BJ (cell line): ENCODE results near the gene RFX4. TPM values are rescaled to one million over a fixed set of nuclear protein-coding genes. Genes with fewer than 3 reads are reported as not detected.
"Not testable (repeated sequence)": the region's sequence is repeated elsewhere in the genome, so short reads cannot be mapped to it uniquely, and the experiment has no call there.

Experiments used
- CTCF ChIA-PET: fragments of 350-600 bp; formaldehyde crosslinking; extraction: SDS; loops from one replicate; lab custom pipeline; 2021; ENCODE audit warnings: antibody characterized with exemption, inconsistent platforms; lab: Yijun Ruan, JAX
- POLR2A ChIA-PET: fragments of 300-600 bp; sonication (Branson Sonifier 250); formaldehyde crosslinking; extraction: SDS; loops from one replicate; lab custom pipeline; 2021; ENCODE audit warnings: antibody characterized with exemption; lab: Charles Lee
- DNase-seq: peaks from one replicate; pipeline ENCODE4 v3.0.0-alpha.2; 2011; ENCODE audit warnings: low read depth
- H3K27me3 ChIP-seq: 2 replicates; pipeline ENCODE4 v1.6.0; 2011; ENCODE audit warnings: low read length; ENCODE audit not compliant: control insufficient read depth, insufficient read depth
- H3K36me3 ChIP-seq: 2 replicates; pipeline ENCODE4 v1.5.1; 2011; ENCODE audit warnings: low read length; ENCODE audit not compliant: control insufficient read depth, insufficient read depth
- H3K4me3 ChIP-seq: 2 replicates; pipeline ENCODE4 v1.5.1; 2011; ENCODE audit warnings: low read depth, mild to moderate bottlenecking, control low read depth, low read length
- polyA plus RNA-seq: library from polyadenylated mRNA; depleted of rRNA; stranded (reverse); fragments of >200 nt; gene quantifications from 2 replicates; pipeline ENCODE4 v1.2.3, GENCODE V29; 2011
- TF ChIP-seq, protein P1 (sequence below): IDR thresholded peaks from 2 replicates; pipeline ENCODE4 v1.5.1; 2011; ENCODE audit warnings: low read depth, mild to moderate bottlenecking, control low read depth, inconsistent platforms, low read length, moderate library complexity; ENCODE audit not compliant: insufficient read depth

The RFX4 gene
- polyA plus RNA-seq, 1 experiment: not detected

DNA sequence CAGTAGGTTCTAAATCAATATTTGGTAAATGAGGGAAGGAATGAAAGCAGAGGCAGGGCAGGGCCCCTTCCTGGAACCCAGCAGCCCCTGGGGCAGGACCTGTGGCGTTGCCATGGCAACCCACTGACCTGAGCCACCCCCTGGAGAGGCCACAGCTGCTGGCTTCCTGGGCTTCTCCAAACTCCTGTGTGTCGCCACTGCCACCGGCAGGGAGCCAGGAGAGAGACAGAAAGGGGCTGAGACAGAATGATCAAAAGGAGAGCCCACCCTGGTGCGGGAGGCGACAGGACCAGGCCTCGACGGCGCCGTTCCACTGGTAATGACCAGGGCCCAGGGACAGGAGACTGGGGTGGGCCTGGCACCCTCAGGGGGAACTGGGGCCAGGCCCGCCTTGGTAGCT, 18.2 kb downstream of the RFX4 start:
- no peaks in the 10 kb centered on the region; the same call in none of the 2 replicates for H3K27me3 ChIP-seq
- CTCF ChIA-PET: no interaction called here

DNA sequence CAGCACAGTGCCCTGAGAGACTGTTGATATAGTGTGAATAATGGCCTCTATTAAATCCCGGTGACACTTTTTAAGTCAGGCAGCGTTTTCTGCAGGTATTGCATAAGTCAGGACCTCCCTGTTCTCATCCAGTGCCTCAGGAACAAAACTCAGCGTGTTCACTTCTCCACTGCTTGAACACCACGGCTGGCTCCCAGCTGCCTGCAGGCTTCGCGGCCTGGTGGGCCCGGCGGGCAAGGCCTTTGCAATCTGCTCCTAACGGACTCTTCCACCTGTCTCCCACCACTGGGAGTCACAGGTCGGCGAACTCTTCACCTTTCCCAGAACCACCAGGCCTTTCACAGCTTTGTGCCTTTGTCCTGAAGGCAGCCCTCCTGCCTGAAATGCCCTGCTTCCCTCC, 18.7 kb downstream of the RFX4 start:
- TF ChIP-seq, protein P1, sequence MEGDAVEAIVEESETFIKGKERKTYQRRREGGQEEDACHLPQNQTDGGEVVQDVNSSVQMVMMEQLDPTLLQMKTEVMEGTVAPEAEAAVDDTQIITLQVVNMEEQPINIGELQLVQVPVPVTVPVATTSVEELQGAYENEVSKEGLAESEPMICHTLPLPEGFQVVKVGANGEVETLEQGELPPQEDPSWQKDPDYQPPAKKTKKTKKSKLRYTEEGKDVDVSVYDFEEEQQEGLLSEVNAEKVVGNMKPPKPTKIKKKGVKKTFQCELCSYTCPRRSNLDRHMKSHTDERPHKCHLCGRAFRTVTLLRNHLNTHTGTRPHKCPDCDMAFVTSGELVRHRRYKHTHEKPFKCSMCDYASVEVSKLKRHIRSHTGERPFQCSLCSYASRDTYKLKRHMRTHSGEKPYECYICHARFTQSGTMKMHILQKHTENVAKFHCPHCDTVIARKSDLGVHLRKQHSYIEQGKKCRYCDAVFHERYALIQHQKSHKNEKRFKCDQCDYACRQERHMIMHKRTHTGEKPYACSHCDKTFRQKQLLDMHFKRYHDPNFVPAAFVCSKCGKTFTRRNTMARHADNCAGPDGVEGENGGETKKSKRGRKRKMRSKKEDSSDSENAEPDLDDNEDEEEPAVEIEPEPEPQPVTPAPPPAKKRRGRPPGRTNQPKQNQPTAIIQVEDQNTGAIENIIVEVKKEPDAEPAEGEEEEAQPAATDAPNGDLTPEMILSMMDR: no peak
- POLR2A ChIA-PET: no interaction called here
- no peak overlapping the region for H3K4me3 ChIP-seq
- no peaks in the 10 kb centered on the region; the same call in none of the 2 replicates for H3K27me3 ChIP-seq
- no peak for DNase-seq
- H3K36me3 ChIP-seq: no peaks in the 10 kb centered on the region
- CTCF ChIA-PET: no interaction called here

More for the DNA sequence above, 18.2 kb downstream of the RFX4 start:
- TF ChIP-seq, protein P1: no peak
- H3K36me3 ChIP-seq: no peaks in the 10 kb centered on the region
- POLR2A ChIA-PET: no interaction called here
- DNase-seq: no peak
- no peak overlapping the region for H3K4me3 ChIP-seq

DNA sequence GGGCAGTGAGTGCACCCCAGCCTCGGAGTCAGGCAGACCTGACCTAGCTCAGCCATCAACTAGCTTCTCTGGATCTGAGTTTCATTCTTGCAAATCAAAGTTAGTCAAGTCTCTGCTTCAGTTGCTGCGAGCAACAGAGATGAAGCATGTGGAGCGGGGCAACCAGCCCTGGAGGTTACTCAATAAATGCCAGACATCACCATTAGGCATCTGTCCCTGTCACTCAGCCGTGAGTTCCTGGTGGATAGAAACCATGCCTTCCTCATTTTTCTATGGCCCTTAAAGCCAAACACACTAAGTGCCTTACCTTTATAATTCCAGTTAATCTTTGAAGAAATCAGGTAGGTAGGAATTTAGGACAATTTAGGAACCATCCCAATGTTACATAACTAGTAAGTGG, 19.3 kb downstream of the RFX4 start:
- no peak for DNase-seq
- Histone ChIP-seq H3K4me3 (no peak overlapping the region), H3K27me3 (no peaks in the 10 kb centered on the region; the same call in none of the 2 replicates), H3K36me3 (no peaks in the 10 kb centered on the region)
- ChIA-PET POLR2A (no interaction called here), CTCF (no interaction called here)
- TF ChIP-seq, protein P1: no peak

DNA sequence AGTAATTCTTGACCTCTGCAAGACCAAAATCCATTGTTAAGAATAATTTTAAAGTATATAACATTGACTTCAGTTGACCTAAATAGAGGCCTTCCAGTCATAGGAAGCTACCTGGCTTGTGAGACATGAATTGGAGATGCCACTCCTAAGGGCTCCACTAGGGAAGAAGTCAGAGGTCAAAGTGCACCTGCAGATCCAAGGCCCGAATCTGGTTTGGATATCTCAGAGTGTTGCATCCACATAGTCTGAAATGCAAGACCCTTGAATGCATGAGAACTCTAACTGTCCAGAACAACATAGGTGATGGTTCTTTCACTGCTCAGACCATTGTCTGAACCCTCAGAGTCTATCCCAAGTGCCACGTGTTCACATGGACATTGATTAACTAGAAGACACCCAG, 22.4 kb downstream of the RFX4 start:
- CTCF ChIA-PET: no interaction called here

DNA sequence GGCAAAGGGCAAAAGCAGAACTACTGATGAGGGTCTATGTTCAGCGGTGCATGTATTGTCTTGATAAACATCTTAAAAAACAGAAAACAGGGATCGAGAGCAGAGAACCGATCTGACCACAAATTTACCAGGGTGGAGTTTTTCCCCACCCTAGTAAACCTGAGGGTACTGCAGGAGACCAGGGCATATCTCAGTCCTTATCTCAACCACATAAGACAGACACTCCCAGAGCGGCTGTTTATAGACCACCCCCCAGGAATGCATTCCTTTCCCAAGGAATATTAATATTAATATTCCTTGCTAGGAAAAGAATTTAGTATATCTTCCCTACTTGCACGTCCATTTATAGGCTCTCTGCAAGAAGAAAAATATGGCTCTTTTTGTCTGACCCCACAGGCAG, 37.8 kb downstream of the RFX4 start:
- CTCF ChIA-PET, DNase-seq, POLR2A ChIA-PET, H3K27me3 ChIP-seq, H3K36me3 ChIP-seq, H3K4me3 ChIP-seq: not testable (repeated sequence)

More for the DNA sequence above, 22.4 kb downstream of the RFX4 start:
- Histone ChIP-seq H3K4me3 (no peak overlapping the region), H3K36me3 (no peaks in the 10 kb centered on the region), H3K27me3 (peaks cover 1% of the 10 kb centered on the region)
- no peak for DNase-seq
- TF ChIP-seq, protein P1: no peak
- POLR2A ChIA-PET: no interaction called here

DNA sequence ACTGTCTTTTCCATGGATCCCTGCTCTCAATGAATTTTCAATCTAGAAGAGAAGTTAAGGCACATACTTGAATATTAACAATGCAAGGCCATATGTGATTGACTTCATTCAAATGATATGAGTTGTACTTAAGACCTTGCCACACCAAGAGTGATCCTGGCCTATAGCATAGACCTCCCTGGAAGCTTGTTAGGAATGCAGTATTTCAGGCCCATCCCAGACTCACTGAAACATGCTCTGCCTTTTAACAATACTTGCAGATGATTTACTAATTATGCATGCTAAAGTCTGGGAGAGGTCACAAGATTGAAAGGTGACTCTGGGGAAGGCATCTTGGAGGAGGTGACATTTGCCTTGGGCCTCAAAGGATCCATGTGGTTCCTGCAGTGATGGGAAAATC, 43.2 kb downstream of the RFX4 start:
- Histone ChIP-seq H3K4me3 (no peak overlapping the region), H3K36me3 (no peaks in the 10 kb centered on the region), H3K27me3 (no peaks in the 10 kb centered on the region)
- no peak for DNase-seq
- CTCF ChIA-PET: interaction anchor here (0.9 kb wide), 1 partner anchor 238 kb away, joined by 3 read pairs; no protein-coding TSS in a partner anchor
- TF ChIP-seq, protein P1: no peak
- POLR2A ChIA-PET: no interaction called here
